IMR-90 (cell line): ENCODE data around the gene DLX2. TPM values are rescaled to one million over a fixed set of nuclear protein-coding genes. Genes with fewer than 3 reads are reported as not detected.

Experiments used
- ATAC-seq: fragments of 200-7000 bp; cut with Tn5 transposase; 2 replicates; pipeline ENCODE4 v1.9.1; 2020; ENCODE audit warnings: low read depth, mild to moderate bottlenecking, moderate library complexity
- BruUV-seq: library from RNA; stranded (reverse); fragments of 400-500 nt; replicated peaks from 2 replicates; lab custom pipeline; 2021; lab: Mats Ljungman, UMichigan
- CTCF ChIA-PET: fragments of 300-600 bp; formaldehyde crosslinking; extraction: SDS; loops from one replicate; lab custom pipeline; 2021; ENCODE audit warnings: antibody characterized with exemption; lab: Yijun Ruan, JAX
- POLR2A ChIA-PET: fragments of 300-600 bp; sonication (Branson Sonifier 250); formaldehyde crosslinking; loops from one replicate; lab custom pipeline; 2022; ENCODE audit warnings: antibody characterized with exemption; ENCODE audit not compliant: unreplicated experiment; lab: Charles Lee
- DNase-seq: peaks from one replicate; pipeline ENCODE4 v3.0.0; 2013
- H2AFZ ChIP-seq: replicated peaks from 2 replicates; pipeline ENCODE3; 2013; ENCODE audit warnings: low read length, mild to moderate bottlenecking; ENCODE audit not compliant: poor library complexity
- H2AK5ac ChIP-seq: 2 replicates; pipeline ENCODE4 v1.6.1; 2013; ENCODE audit warnings: low read depth, low read length, inconsistent platforms
- H2AK9ac ChIP-seq: replicated peaks from 2 replicates; pipeline ENCODE3; 2013; ENCODE audit warnings: mild to moderate bottlenecking, low read depth, low read length, moderate library complexity; ENCODE audit not compliant: poor library complexity
- H2BK120ac ChIP-seq: 2 replicates; pipeline ENCODE4 v1.6.1; 2013; ENCODE audit warnings: low read depth, low read length, inconsistent platforms
- H2BK15ac ChIP-seq: 3 replicates; pipeline ENCODE4 v1.6.1; 2013; ENCODE audit warnings: low read depth, low read length, inconsistent platforms
- H2BK20ac ChIP-seq: 2 replicates; pipeline ENCODE4 v1.6.1; 2013; ENCODE audit warnings: low read depth, mild to moderate bottlenecking, inconsistent platforms, low read length, moderate library complexity
- H2BK5ac ChIP-seq: 2 replicates; pipeline ENCODE4 v1.6.1; 2013; ENCODE audit warnings: mild to moderate bottlenecking, low read depth, low read length, inconsistent platforms; ENCODE audit not compliant: poor library complexity, severe bottlenecking
- H3K14ac ChIP-seq: replicated peaks from 2 replicates; pipeline ENCODE4 v1.6.1; 2013; ENCODE audit warnings: low read depth, low read length, inconsistent platforms
- H3K18ac ChIP-seq: 2 replicates; pipeline ENCODE4 v1.6.1; 2013; ENCODE audit warnings: low read depth, low read length, control low read depth
- H3K23ac ChIP-seq: 2 replicates; pipeline ENCODE4 v1.6.1; 2013; ENCODE audit warnings: low read depth, low read length, inconsistent platforms
- H3K27ac ChIP-seq: 2 replicates; pipeline ENCODE4 v1.5.1; 2013; ENCODE audit warnings: mild to moderate bottlenecking, control low read depth, low read length; ENCODE audit not compliant: insufficient read depth
- H3K27me3 ChIP-seq: 2 replicates; pipeline ENCODE4 v1.6.1; 2013; ENCODE audit warnings: low read length; ENCODE audit not compliant: control insufficient read depth, insufficient read depth
- H3K36me3 ChIP-seq: 2 replicates; pipeline ENCODE4 v1.6.1; 2013; ENCODE audit warnings: low read length, mixed read lengths; ENCODE audit not compliant: control insufficient read depth, insufficient read depth
- H3K4ac ChIP-seq: 2 replicates; pipeline ENCODE4 v1.6.1; 2013; ENCODE audit warnings: low read depth, low read length, inconsistent platforms
- H3K4me1 ChIP-seq: 2 replicates; pipeline ENCODE4 v1.6.1; 2013; ENCODE audit warnings: low read length, mixed read lengths; ENCODE audit not compliant: control insufficient read depth, insufficient read depth
- H3K4me2 ChIP-seq: 2 replicates; pipeline ENCODE4 v1.6.1; 2013; ENCODE audit warnings: low read depth, mild to moderate bottlenecking, control low read depth, low read length, moderate library complexity
- H3K4me3 ChIP-seq: 2 replicates; pipeline ENCODE4 v1.5.1; 2013; ENCODE audit warnings: low read depth, mild to moderate bottlenecking, control low read depth, low read length, moderate library complexity; ENCODE audit not compliant: insufficient read depth
- H3K56ac ChIP-seq: 2 replicates; pipeline ENCODE4 v1.6.1; 2013; ENCODE audit warnings: low read length, inconsistent platforms; ENCODE audit not compliant: insufficient read depth; ENCODE audit errors: extremely low read depth
- H3K79me1 ChIP-seq, 2 experiments: 2 replicates each; pipeline ENCODE4 v1.6.1; 2013; ENCODE audit warnings: low read length in 2 of 2, inconsistent platforms in 1 of 2, low read depth in 1 of 2
- H3K9ac ChIP-seq: 2 replicates; pipeline ENCODE4 v1.6.1; 2013; ENCODE audit warnings: low read depth, low read length, control low read depth
- H3K9me1 ChIP-seq: 2 replicates; pipeline ENCODE4 v1.6.1; 2013; ENCODE audit warnings: low read length, inconsistent platforms; ENCODE audit not compliant: insufficient read depth
- H3K9me3 ChIP-seq: 2 replicates; pipeline ENCODE4 v1.6.1; 2013; ENCODE audit warnings: low read length; ENCODE audit not compliant: control insufficient read depth, insufficient read depth
- H4K20me1 ChIP-seq: 2 replicates; pipeline ENCODE4 v1.6.1; 2013; ENCODE audit warnings: low read length, inconsistent platforms; ENCODE audit not compliant: insufficient read depth
- H4K5ac ChIP-seq: 2 replicates; pipeline ENCODE4 v1.6.1; 2013; ENCODE audit warnings: mild to moderate bottlenecking, low read depth, low read length, control low read depth
- H4K8ac ChIP-seq, 2 experiments: 2 replicates each; pipeline ENCODE4 v1.6.1; 2013; ENCODE audit warnings: low read depth in 2 of 2, low read length in 2 of 2, control low read depth in 1 of 2, inconsistent platforms in 1 of 2
- H4K91ac ChIP-seq: 2 replicates; pipeline ENCODE4 v1.6.1; 2013; ENCODE audit warnings: low read depth, low read length, inconsistent platforms; ENCODE audit not compliant: insufficient read depth
- BHLHE40 ChIP-seq: fragments of 150-350 bp; IDR thresholded peaks from 2 replicates; pipeline ENCODE4 v1.6.1; 2016; ENCODE audit warnings: mild to moderate bottlenecking, low read depth, low read length
- CEBPB ChIP-seq: IDR thresholded peaks from 2 replicates; pipeline ENCODE4 v1.6.1; 2012; ENCODE audit warnings: low read depth, low read length, improper control_type of control experiment
- FOS ChIP-seq: fragments of 150-350 bp; IDR thresholded peaks from 2 replicates; pipeline ENCODE4 v1.6.1; 2016; ENCODE audit warnings: low read depth, low read length
- MAFK ChIP-seq: IDR thresholded peaks from 2 replicates; pipeline ENCODE4 v1.6.1; 2012; ENCODE audit warnings: low read depth, low read length, improper control_type of control experiment
- MAZ ChIP-seq: IDR thresholded peaks from 2 replicates; pipeline ENCODE4 v1.6.1; 2012; ENCODE audit warnings: low read depth, mild to moderate bottlenecking, low read length, improper control_type of control experiment, moderate library complexity, borderline replicate concordance
- MXI1 ChIP-seq: IDR thresholded peaks from 2 replicates; pipeline ENCODE4 v1.6.1; 2012; ENCODE audit warnings: low read depth, mild to moderate bottlenecking, low read length, moderate library complexity, borderline replicate concordance
- POLR2A ChIP-seq: IDR thresholded peaks from 2 replicates; pipeline ENCODE4 v1.6.1; 2012; ENCODE audit warnings: mild to moderate bottlenecking, low read depth, low read length
- RCOR1 ChIP-seq: IDR thresholded peaks from 2 replicates; pipeline ENCODE4 v1.6.1; 2012; ENCODE audit warnings: mild to moderate bottlenecking, low read length, improper control_type of control experiment; ENCODE audit not compliant: insufficient replicate concordance
- RFX5 ChIP-seq: IDR thresholded peaks from 2 replicates; pipeline ENCODE4 v1.8.0; 2012; ENCODE audit warnings: low read depth, mild to moderate bottlenecking, low read length, moderate library complexity
- SMC3 ChIP-seq: fragments of 150-350 bp; IDR thresholded peaks from 2 replicates; pipeline ENCODE4 v1.6.1; 2016; ENCODE audit warnings: low read depth, mild to moderate bottlenecking, antibody characterized with exemption, low read length, moderate library complexity
- WGBS, 2 experiments: methylation state at CpG; one replicate each; pipeline versions ENCODE4 v1.1.5 to v1.1.7; 2013; ENCODE audit warnings: missing lambda C conversion rate in 2 of 2; ENCODE audit not compliant: insufficient read length in 1 of 2; ENCODE audit errors: extremely low coverage in 2 of 2; 5-methylcytosine and 5-hydroxymethylcytosine counted together
- dilution Hi-C: fragments of 300-500 bp; cut with HindIII; formaldehyde crosslinking; loops from one replicate; pipeline ENCODE4 v1.14.3; 2018; ENCODE audit warnings: low sequenced_read_pairs; ENCODE audit not compliant: unreplicated experiment
- in situ Hi-C: fragments of 300-500 bp; cut with MboI; formaldehyde crosslinking; loops from 3 replicates; pipeline ENCODE4 v1.14.3; 2019; ENCODE audit warnings: low sequenced_read_pairs, inconsistent platforms, mixed read lengths
- intact Hi-C: fragments of 100-400 bp; cut with micrococcal nuclease; formaldehyde crosslinking; loops from 2 replicates; pipeline ENCODE4 v1.10.0; 2022
- polyA plus RNA-seq, 3 experiments: library from polyadenylated mRNA; depleted of rRNA; stranded (reverse); fragments of >200 nt; gene quantifications; 2 replicates each; pipeline ENCODE4 v1.2.3, GENCODE V29; 2012; ENCODE audit warnings: low replicate concordance in 1 of 3
- total RNA-seq: library from RNA; depleted of rRNA; stranded (reverse); fragments of >200 nt; gene quantifications from 2 replicates; pipeline ENCODE4 v1.2.3, GENCODE V29; 2012
- TF ChIP-seq, protein P1 (sequence below): fragments of 150-350 bp; IDR thresholded peaks from 2 replicates; pipeline ENCODE4 v1.6.1; 2017; ENCODE audit warnings: mild to moderate bottlenecking, antibody characterized with exemption, low read length, low read depth
- TF ChIP-seq, protein P2 (sequence below): fragments of 150-350 bp; IDR thresholded peaks from 2 replicates; pipeline ENCODE4 v1.6.1; 2016; ENCODE audit warnings: low read depth, mild to moderate bottlenecking, low read length, moderate library complexity, borderline replicate concordance
- TF ChIP-seq, protein P3 (sequence below): conservative IDR thresholded peaks from 2 replicates; pipeline ENCODE4 v1.5.1; 2012; ENCODE audit warnings: mild to moderate bottlenecking, low read depth, low read length, improper control_type of control experiment

The DLX2 gene
- total and polyA plus RNA-seq, 2 of the 4 experiments (the other 2 are of a cell fraction), result 0.38 TPM; not detected in 1

DNA sequence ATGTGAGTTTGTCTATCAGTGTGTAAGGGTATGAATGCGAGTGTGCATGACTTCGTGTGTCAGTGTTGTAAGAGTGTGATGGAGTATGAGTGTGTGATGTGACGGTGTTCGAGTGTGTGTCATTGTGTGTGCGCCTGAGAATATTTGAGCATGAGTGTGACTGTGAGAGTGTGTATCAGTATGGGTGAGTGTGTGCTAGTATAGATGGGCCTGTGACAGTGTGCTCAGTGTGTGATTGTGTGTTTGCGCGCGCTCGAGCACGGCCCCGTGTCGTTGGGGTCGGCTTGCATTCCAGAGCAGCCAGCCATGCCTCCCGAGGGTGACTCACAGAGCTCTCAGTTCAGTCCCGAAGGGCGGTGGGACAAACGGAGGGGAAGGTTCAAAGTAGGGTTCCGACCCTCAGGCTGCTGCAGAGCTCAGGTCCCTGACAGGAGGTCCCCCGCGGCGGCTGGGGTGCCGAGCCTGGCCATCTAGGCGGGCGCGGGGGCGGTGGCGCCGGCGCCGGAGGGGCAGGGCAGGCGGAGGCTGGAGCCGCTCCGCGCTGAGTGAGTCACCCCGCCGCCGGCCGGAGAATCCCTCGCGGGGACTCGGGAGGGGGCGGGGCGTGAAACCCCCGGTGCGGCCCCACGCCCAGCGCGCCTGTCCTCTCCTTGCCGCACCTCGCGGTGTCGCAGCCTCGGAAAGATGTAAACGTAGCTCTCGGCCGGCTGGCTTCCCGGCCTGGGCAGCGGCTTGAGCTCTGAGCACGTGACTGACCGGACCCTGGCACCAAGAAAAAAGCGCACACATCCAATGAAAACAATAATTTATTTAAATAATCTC, 3.8 kb downstream of the DLX2 start:
- Histone ChIP-seq H2AK9ac (peak overlapping the region; percentile 55), H3K9me3 (no peaks in the 10 kb centered on the region), H2BK15ac (peak overlapping the region; percentile 98), H3K14ac (peak overlapping the region; percentile 61), H3K79me1 (no peaks in the 10 kb centered on the region), H3K9me1 (peaks cover 5% of the 10 kb centered on the region), H3K4me2 (peak overlapping the region; percentile 84), H3K36me3 (no peaks in the 10 kb centered on the region), H4K91ac (peak overlapping the region; percentile 89), H3K4me1 (peaks cover 14% of the 10 kb centered on the region), H3K56ac (peak overlapping the region; percentile 57), H2AK5ac (peak overlapping the region; percentile 80), H3K23ac (peak overlapping the region; percentile 75), H3K4ac (peak overlapping the region; percentile 75), H2BK5ac (peak overlapping the region; percentile 82), H4K5ac (peak overlapping the region; percentile 50), H4K8ac (peak overlapping the region; percentile 73), H3K27me3 (peaks cover 12% of the 10 kb centered on the region), H2AFZ (peak overlapping the region; percentile 96), H2BK120ac (peak overlapping the region; percentile 71), H4K20me1 (no peaks in the 10 kb centered on the region; the same call in 1 of the 2 replicates), H3K18ac (peak overlapping the region; percentile 63), H3K4me3 (peak overlapping the region; percentile 59), H2BK20ac (peak overlapping the region; percentile 81), H3K27ac (peak overlapping the region; percentile 72), H3K9ac (peak overlapping the region; percentile 53; the same call in 1 of the 2 replicates)
- 7% methylated on average over 37 of the region's 61 CpGs; no CpG with 5 or more reads in 1 of the 2 experiments for WGBS, 2 experiments
- peak; percentile 48 for ATAC-seq
- DNase-seq, result peak; percentile 71
- POLR2A ChIA-PET, result no interaction called here
- in situ Hi-C loops, result no loop called here
- dilution Hi-C loops, result no loop called here
- intact Hi-C loops, result no loop called here
- CTCF ChIA-PET, result interaction anchor here (1.4 kb wide), 1 partner anchor 525 kb away, joined by 4 read pairs; no protein-coding TSS in a partner anchor
- TF ChIP-seq FOS, result peak; percentile 80
- TF ChIP-seq, protein P1, sequence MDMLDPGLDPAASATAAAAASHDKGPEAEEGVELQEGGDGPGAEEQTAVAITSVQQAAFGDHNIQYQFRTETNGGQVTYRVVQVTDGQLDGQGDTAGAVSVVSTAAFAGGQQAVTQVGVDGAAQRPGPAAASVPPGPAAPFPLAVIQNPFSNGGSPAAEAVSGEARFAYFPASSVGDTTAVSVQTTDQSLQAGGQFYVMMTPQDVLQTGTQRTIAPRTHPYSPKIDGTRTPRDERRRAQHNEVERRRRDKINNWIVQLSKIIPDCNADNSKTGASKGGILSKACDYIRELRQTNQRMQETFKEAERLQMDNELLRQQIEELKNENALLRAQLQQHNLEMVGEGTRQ, result peak; percentile 86
- no peak for TF ChIP-seq CEBPB
- peak; percentile 80 for TF ChIP-seq MAZ
- TF ChIP-seq RCOR1, result peak; percentile 6
- no peak for TF ChIP-seq MAFK
- TF ChIP-seq BHLHE40, result peak; percentile 81
- TF ChIP-seq, protein P2, sequence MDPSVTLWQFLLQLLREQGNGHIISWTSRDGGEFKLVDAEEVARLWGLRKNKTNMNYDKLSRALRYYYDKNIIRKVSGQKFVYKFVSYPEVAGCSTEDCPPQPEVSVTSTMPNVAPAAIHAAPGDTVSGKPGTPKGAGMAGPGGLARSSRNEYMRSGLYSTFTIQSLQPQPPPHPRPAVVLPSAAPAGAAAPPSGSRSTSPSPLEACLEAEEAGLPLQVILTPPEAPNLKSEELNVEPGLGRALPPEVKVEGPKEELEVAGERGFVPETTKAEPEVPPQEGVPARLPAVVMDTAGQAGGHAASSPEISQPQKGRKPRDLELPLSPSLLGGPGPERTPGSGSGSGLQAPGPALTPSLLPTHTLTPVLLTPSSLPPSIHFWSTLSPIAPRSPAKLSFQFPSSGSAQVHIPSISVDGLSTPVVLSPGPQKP, result no peak
- TF ChIP-seq, protein P3, sequence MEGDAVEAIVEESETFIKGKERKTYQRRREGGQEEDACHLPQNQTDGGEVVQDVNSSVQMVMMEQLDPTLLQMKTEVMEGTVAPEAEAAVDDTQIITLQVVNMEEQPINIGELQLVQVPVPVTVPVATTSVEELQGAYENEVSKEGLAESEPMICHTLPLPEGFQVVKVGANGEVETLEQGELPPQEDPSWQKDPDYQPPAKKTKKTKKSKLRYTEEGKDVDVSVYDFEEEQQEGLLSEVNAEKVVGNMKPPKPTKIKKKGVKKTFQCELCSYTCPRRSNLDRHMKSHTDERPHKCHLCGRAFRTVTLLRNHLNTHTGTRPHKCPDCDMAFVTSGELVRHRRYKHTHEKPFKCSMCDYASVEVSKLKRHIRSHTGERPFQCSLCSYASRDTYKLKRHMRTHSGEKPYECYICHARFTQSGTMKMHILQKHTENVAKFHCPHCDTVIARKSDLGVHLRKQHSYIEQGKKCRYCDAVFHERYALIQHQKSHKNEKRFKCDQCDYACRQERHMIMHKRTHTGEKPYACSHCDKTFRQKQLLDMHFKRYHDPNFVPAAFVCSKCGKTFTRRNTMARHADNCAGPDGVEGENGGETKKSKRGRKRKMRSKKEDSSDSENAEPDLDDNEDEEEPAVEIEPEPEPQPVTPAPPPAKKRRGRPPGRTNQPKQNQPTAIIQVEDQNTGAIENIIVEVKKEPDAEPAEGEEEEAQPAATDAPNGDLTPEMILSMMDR, result no peak
- TF ChIP-seq RFX5, result no peak
- no peak for TF ChIP-seq SMC3
- TF ChIP-seq MXI1, result peak; percentile 33; the same call in 1 of the 2 replicates
- peak; percentile 62; the same call in 1 of the 2 replicates for TF ChIP-seq POLR2A
- BruUV-seq, result no TSS peak
